Epithelial cell of proximal tubule (primary cell): ENCODE results near the gene ITGAE. TPM values are rescaled to one million over a fixed set of nuclear protein-coding genes. Genes with fewer than 3 reads are reported as not detected.

ENCODE experiments used
- DNase-seq: peaks from one replicate; pipeline ENCODE4 v3.0.0-alpha.2; 2011; ENCODE audit warnings: low read depth
- H3K4me3 ChIP-seq: 2 replicates; pipeline ENCODE4 v1.5.1; 2011; ENCODE audit warnings: low read depth, mild to moderate bottlenecking, low read length
- CTCF ChIP-seq: conservative IDR thresholded peaks from 2 replicates; pipeline ENCODE4 v1.5.1; 2012; ENCODE audit warnings: low read depth, mild to moderate bottlenecking, low read length
- total RNA-seq: library from RNA; depleted of rRNA; stranded (reverse); fragments of >200 nt; gene quantifications from 2 replicates; pipeline ENCODE4 v1.2.3, GENCODE V29; 2015

Gene ITGAE
- total RNA-seq, 1 donor from 2014 or later, result 36.0 TPM

GRCh38 chr17:3761036-3761917, 39.7 kb downstream of the ITGAE start:
- no peak overlapping the region for H3K4me3 ChIP-seq
- no peak for TF ChIP-seq CTCF
- DNase-seq, result no peak

GRCh38 chr17:3759597-3760216, 41.3 kb downstream of the ITGAE start:
- no peak for TF ChIP-seq CTCF
- H3K4me3 ChIP-seq, result no peak overlapping the region

GRCh38 chr17:3755335-3756030, 45.5 kb downstream of the ITGAE start:
- peak overlapping the region; percentile 40 for H3K4me3 ChIP-seq

More at GRCh38 chr17:3759597-3760216, 41.3 kb downstream of the ITGAE start:
- no peak for DNase-seq

GRCh38 chr17:3754458-3755334, 46.3 kb downstream of the ITGAE start:
- DNase-seq, result no peak
- no peak for TF ChIP-seq CTCF
- H3K4me3 ChIP-seq, result peak overlapping the region; percentile 40

More at GRCh38 chr17:3755335-3756030, 45.5 kb downstream of the ITGAE start:
- DNase-seq, result no peak
- no peak for TF ChIP-seq CTCF

- H3K4me3 ChIP-seq, result no peak overlapping the region
- DNase-seq, result no peak
- no peak for TF ChIP-seq CTCF
These were observed 46.9 kb downstream of the ITGAE start for GRCh38 chr17:3754066-3754457.

GRCh38 chr17:3753624-3754023, 47.4 kb downstream of the ITGAE start:
- TF ChIP-seq CTCF, result no peak
- no peak for DNase-seq
- H3K4me3 ChIP-seq, result no peak overlapping the region
